Measurements from ENCODE around the gene ABTB2.

The ABTB2 gene

GRCh38 chr11:34206407-34207300, 151.2 kb downstream of the ABTB2 start:
- DNase-seq = no peak

GRCh38 chr11:34205326-34206035, 152.3 kb downstream of the ABTB2 start:
- no peak for DNase-seq

GRCh38 chr11:34204396-34205279, 153.2 kb downstream of the ABTB2 start:
- no peak for DNase-seq

GRCh38 chr11:34203377-34203871, 154.4 kb downstream of the ABTB2 start:
- no peak for DNase-seq

GRCh38 chr11:34201129-34201528, 156.7 kb downstream of the ABTB2 start:
- DNase-seq = no peak

GRCh38 chr11:34199525-34199924, 158.3 kb downstream of the ABTB2 start:
- no peak for DNase-seq

GRCh38 chr11:34198523-34198922, 159.3 kb downstream of the ABTB2 start:
- no peak for DNase-seq

- DNase-seq = no peak
Observed at GRCh38 chr11:34197256-34197655, 160.6 kb downstream of the ABTB2 start.

- DNase-seq = no peak
Observed at GRCh38 chr11:34194576-34195335, 163.1 kb downstream of the ABTB2 start.

GRCh38 chr11:34192481-34193401, 165.1 kb downstream of the ABTB2 start:
- DNase-seq = peak; percentile 28

- no peak for DNase-seq
Observed at GRCh38 chr11:34191578-34191977, 166.2 kb downstream of the ABTB2 start.

GRCh38 chr11:34190192-34191139, 167.3 kb downstream of the ABTB2 start:
- DNase-seq = no peak

- no peak for DNase-seq
Observed at GRCh38 chr11:34189191-34189590, 168.6 kb downstream of the ABTB2 start.

- no peak for DNase-seq
Observed at GRCh38 chr11:34188181-34188580, 169.6 kb downstream of the ABTB2 start.

GRCh38 chr11:34185926-34186841, 171.6 kb downstream of the ABTB2 start:
- no peak for DNase-seq

GRCh38 chr11:34184505-34185015, 173.2 kb downstream of the ABTB2 start:
- DNase-seq = no peak

GRCh38 chr11:34183848-34184391, 173.9 kb downstream of the ABTB2 start:
- DNase-seq = no peak

Measured in OCI-M1 (cell line).